HG03060 (cell line): ENCODE results near the gene ATG5.

Source experiments
- ATAC-seq: cut with Tn5 transposase; IDR thresholded peaks from one replicate; pipeline ENCODE4 v1.9.1; 2021; ENCODE audit warnings: low read depth, moderate number of reproducible peaks; ENCODE audit not compliant: unreplicated experiment

Gene ATG5

DNA sequence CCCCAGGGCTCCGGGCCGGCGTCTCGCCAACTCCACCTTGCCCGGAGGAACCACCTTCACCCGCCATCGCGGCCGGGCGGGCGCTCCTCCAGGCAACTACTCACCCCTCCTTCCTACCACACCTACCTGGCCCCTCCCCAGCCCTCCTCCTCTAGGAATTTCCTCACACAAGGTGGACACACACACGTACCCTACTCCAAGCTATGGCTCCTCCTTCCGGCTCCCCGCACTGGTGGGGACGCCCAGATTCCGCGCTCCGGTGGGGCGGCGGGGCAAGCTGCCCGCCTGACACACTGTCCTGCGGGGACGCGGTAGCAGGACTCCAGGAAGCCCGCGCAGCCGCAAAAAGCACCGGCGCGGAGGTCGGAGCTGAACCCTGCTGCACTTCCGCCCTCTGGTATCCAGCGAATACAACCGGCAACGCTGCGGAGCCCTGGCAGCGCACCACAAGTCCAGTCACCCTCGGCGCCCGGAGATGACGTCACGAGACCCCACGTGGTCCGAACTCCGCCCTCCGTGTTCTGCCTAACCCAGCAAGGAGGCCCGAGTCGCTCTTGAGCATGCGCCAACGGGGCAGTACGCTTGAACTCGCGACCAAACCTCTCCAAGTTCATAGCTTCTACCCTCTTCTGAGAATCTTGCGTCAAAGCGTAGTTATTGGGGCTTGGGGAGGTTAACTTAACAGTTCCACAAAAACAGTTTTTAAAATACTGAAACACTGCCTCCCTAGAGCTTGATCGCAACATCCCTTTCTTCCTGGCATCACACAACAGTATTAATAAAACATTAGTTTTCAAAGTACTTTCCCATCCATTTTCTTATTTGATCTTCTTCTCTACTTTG lies at the start of gene ATG5:
TSS of gene ATG5 (minus strand) at position 425 of the 843 bp plus-strand sequence. CDS start 9,552 bp downstream, outside the sequence.
- ATAC-seq = peak; percentile 93

- no peak for ATAC-seq
These were observed 48.1 kb upstream of the ATG5 start for GRCh38 chr6:106373502-106374239.

DNA sequence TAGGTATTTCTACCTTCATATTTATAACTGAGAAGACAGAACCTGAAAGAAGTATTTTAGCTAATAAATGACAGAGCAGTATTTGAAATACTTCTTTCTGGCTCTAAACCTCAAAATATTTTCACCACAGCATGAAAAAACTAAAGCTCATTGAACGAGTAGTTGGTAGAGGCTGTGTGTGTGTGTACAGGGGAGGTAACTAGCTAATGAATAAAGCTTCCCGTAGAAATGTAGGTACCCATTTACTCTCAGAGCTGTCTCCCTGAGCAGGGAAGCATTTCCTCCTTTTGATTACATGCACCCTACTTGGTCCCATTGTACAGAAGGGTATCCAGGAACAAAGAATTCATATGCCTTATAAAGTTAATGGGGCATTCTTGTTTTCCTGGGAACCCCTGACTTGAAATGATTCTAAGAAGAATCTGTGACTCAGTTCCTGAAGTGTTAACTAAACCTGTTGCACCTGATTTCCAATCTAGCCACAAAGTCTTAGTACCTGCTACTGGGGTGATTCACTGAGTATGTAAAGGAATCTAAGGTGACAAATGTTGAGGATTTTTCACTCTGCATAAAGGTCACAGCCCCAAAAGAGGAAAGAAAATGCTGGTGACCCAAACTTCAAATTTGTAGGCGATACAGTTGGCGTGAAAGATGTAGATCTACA lies 47.4 kb upstream of the ATG5 start:
- ATAC-seq = no peak

- no peak for ATAC-seq
These were observed 45.1 kb upstream of the ATG5 start for GRCh38 chr6:106370639-106371038.

DNA sequence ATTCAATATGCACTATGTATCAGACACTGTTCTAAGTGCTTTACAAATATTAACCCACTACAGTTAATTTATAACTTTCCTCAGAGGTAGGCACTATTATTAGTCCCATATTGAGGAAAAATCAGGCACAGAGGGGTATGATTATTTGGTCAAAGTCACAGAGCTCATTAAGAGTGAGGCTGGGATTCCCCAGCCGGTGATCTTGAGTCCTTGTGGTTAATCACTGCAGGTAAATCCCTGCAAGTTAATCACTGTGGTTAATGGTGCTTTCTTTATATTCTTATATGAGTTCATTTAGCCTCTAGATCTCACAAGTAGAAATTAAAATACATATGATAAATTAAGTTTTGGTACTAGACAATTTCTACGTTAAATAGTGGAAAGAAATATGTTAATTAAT lies 44.2 kb upstream of the ATG5 start:
- no peak for ATAC-seq

- ATAC-seq = no peak
These were observed 38.0 kb upstream of the ATG5 start for GRCh38 chr6:106363401-106364138.

DNA sequence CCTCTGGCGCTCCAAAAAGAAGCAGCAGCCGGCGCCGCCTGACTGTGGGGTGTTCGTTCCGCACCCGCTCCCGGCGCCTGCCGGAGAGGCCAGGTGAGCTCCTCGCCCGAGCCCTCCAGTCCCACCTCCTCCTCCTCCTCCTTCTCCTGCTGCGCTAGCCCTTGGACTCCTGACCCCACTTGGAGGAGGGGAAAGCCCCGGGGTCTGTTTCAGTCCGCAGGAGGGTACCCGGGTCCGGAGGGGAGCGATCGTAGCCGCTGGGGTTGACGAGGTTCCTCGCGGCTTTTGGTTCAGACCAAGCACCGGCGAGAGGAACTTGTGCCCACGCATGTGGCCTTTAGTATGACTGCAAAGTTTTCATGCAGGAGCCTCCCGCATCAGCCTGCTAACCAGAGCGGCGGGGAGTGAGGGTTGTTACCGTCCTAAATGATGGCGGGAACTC lies 35.5 kb upstream of the ATG5 start:
- ATAC-seq = no peak

DNA sequence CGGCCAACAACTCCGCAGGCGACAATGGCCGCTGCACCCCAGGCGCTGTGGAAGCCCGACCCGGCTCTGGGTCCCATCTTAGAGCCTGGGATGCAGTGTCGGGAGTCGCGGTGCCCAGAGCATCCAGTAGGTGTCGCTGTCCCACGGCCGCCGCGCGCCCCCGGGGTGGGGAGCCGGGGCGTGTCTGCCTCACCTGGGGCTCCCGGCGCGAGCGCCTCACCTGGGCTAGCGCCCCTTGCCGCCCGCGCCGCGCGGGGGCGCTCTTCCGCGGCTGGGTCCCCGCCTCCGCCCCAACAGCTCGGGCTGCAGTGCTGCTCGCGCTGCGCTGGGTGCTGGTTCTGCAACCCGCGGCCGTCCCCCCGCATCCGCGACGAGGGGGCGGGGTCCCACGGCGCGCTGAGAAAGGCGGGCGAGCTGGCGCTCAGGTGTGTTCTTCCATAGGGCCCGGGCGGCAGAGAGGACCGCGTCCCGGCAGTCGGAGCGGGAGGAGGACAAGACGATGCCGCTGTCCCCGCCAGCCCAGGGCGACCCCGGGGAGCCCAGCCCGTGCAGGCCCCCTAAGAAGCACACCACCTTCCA lies 34.9 kb upstream of the ATG5 start, which contains the start of gene CRYBG1:
TSS of gene CRYBG1 (plus strand) at position 308 of the 579 bp plus-strand sequence. CDS start at position 500, 192 bp downstream.
- no peak for ATAC-seq

GRCh38 chr6:106359959-106360409 lies 34.4 kb upstream of the ATG5 start:
- no peak for ATAC-seq

GRCh38 chr6:106356378-106356777 lies 30.8 kb upstream of the ATG5 start:
- no peak for ATAC-seq

DNA sequence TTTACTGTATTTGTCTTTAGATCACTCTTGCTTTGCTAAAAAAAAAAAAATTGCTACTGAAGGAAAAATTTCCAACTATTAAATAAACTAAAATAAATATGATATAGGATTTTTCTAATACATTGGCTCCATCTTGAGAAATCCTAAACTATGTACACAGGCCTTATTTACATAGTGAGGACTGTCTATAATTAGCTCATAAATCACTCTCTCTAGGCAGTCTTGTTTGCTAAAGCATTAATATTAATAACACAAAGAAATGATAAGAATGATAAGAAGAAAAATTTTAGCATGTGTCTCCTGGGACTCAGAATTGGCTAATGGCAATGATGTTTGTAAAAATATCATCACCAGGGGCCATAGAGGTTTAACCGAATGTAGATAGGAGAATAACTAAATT lies 21.7 kb upstream of the ATG5 start:
- no peak for ATAC-seq

GRCh38 chr6:106339334-106340029 lies 13.9 kb upstream of the ATG5 start:
- no peak for ATAC-seq

- no peak for ATAC-seq
These were observed 9.3 kb upstream of the ATG5 start for GRCh38 chr6:106334646-106335448.

GRCh38 chr6:106324726-106325335 lies 729 bp downstream of the ATG5 start:
- no peak for ATAC-seq

DNA sequence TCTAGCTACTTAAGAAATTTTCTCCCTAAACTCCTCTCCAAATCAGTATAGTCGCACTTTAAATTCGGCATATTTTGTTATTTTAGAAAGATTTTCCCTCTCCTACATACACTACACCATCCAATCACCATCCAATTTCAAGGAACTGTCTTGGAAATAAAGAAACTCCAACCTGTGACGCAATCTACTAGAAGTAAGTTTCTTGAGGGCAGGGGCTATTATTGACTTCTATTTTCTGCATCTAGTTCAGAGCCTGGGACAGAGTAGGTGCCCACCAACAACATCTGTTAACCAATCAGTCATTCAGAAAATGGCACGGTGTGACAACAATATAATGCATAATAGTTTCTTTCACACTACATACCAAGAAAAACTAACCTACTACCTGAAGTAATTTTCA lies 3.6 kb downstream of the ATG5 start:
- no peak for ATAC-seq

DNA sequence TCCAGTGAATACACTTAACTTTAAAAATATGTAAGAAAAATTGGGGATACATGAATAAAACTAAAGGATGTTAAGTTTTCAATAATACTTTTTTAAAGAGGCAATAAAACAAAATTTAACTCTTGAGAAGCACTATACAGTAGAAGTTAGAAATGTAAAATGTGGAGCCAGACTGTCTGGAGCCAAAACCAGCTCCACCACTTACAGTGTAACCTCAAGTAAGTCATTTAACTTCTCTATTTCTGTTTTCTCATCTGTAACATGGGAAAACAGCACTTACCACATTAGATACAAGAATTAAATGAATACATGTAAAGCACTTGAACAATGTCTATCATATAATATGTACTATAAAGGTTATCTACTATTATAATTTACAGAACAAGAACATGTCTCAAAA lies 6.7 kb downstream of the ATG5 start:
- ATAC-seq = no peak

DNA sequence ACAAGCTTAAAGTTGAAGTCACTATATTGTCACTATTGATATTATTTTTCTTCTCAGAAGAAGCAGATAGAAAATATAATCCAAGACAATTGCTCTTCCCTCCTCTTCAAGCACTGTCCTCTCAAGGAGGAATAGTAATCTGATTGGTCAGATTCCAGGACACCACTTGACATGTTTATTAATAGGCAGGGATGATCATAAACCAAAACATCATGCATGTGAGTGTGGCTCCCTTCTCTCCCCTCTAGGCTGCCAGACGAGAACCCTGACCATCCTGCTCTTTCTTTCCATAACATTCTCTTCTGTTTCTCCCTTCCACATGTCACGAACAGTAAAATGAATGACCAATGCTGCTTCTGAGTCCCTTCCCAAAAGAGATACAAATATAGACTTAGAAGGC lies 7.5 kb downstream of the ATG5 start:
- ATAC-seq = no peak

DNA sequence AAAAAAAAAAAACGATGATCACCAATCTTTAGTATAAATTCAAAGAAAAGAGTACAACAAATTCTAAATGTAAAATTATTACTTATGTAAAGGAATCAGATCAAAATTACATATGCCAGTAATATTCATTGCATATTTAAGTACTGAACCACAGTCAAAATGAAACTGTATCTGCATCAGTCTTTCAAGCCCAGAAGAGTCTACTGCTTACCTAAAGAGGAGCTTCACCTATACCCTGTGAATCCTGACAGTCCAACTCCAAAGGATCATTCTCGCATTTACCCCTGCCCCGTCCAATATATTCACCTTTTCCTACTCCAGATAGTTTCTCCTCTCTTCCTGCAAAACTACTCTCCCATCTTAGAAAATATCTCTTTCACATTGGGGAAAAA lies 9.2 kb downstream of the ATG5 start:
- ATAC-seq = no peak
